CD14-positive monocyte (primary cell): ENCODE data around the gene MAN2B2. TPM values are rescaled to one million over a fixed set of nuclear protein-coding genes. Genes with fewer than 3 reads are reported as not detected.

Experiments used
- DNase-seq, 3 donors: peaks; one replicate each; pipeline ENCODE4 v3.0.0-alpha.2; 2011 to 2022
- H2AFZ ChIP-seq: 2 replicates; pipeline ENCODE4 v1.6.0; 2012; ENCODE audit warnings: mild to moderate bottlenecking, low read depth, low read length, inconsistent platforms; ENCODE audit not compliant: insufficient read depth, poor library complexity, severe bottlenecking
- H3K27ac ChIP-seq, 2 donors: 1 replicate in 1 of 2; 2 replicates in 1 of 2; pipeline ENCODE4 v1.5.1; 2012 to 2013; ENCODE audit warnings: low read length in 2 of 2, control low read depth in 1 of 2, inconsistent platforms in 1 of 2, low read depth in 1 of 2, mild to moderate bottlenecking in 1 of 2
- H3K27me3 ChIP-seq, 2 donors: one replicate each; pipeline versions ENCODE4 v1.6.0 to v1.6.1; 2011 to 2013; ENCODE audit warnings: low read length in 2 of 2; ENCODE audit not compliant: control insufficient read depth in 2 of 2, insufficient read depth in 2 of 2
- H3K36me3 ChIP-seq, 2 donors: replicated peaks in 1 of 2; 1 replicate in 1 of 2; 2 replicates in 1 of 2; pipeline versions ENCODE4 v1.5.1 to v1.6.1; 2012 to 2013; ENCODE audit warnings: low read length in 2 of 2, control low read depth in 1 of 2, inconsistent platforms in 1 of 2, mild to moderate bottlenecking in 1 of 2; ENCODE audit not compliant: insufficient read depth in 2 of 2, control insufficient read depth in 1 of 2
- H3K4me1 ChIP-seq, 2 donors: 1 replicate in 1 of 2; 2 replicates in 1 of 2; pipeline versions ENCODE4 v1.5.1 to v1.6.1; 2012 to 2013; ENCODE audit warnings: low read length in 2 of 2, control low read depth in 1 of 2, inconsistent platforms in 1 of 2, mild to moderate bottlenecking in 1 of 2, moderate library complexity in 1 of 2; ENCODE audit not compliant: insufficient read depth in 2 of 2, control insufficient read depth in 1 of 2
- H3K4me2 ChIP-seq: replicated peaks from 2 replicates; pipeline ENCODE3; 2012; ENCODE audit warnings: low read length, moderate library complexity, mild to moderate bottlenecking; ENCODE audit not compliant: poor library complexity, severe bottlenecking; ENCODE audit errors: extremely low read depth
- H3K4me3 ChIP-seq, 3 experiments: fragments of 200-600 bp in 1 of 3; sonication (generic) in 1 of 3; replicated peaks in 1 of 3; 1 replicate in 2 of 3; 2 replicates in 1 of 3; pipeline ENCODE4 v1.5.1; 2011 to 2013; ENCODE audit warnings: low read length in 3 of 3, mild to moderate bottlenecking in 3 of 3, control low read depth in 2 of 3, low read depth in 2 of 3, inconsistent platforms in 1 of 3, moderate library complexity in 1 of 3
- H3K79me2 ChIP-seq: 2 replicates; pipeline ENCODE4 v1.6.0; 2012; ENCODE audit warnings: mild to moderate bottlenecking, control low read depth, inconsistent platforms, low read length, moderate library complexity; ENCODE audit not compliant: insufficient read depth
- H3K9ac ChIP-seq: 2 replicates; pipeline ENCODE4 v1.6.0; 2017; ENCODE audit warnings: low read length, mild to moderate bottlenecking; ENCODE audit not compliant: insufficient read depth, poor library complexity, severe bottlenecking
- H3K9me3 ChIP-seq, 2 donors: replicated peaks in 1 of 2; 1 replicate in 1 of 2; 2 replicates in 1 of 2; pipeline versions ENCODE4 v1.5.1 to v1.6.1; 2012 to 2013; ENCODE audit warnings: low read length in 2 of 2, control low read depth in 1 of 2; ENCODE audit not compliant: control insufficient read depth in 1 of 2, insufficient read depth in 1 of 2
- H4K20me1 ChIP-seq: 2 replicates; pipeline ENCODE4 v1.6.0; 2012; ENCODE audit warnings: mild to moderate bottlenecking, low read length, control low read depth, moderate library complexity; ENCODE audit not compliant: insufficient read depth
- H3K27ac Mint-ChIP-seq, 7 donors: one replicate each; pipeline ENCODE4 v1.8.0; 2020; ENCODE audit warnings: mild to moderate bottlenecking in 7 of 7, mixed read lengths in 7 of 7, moderate library complexity in 6 of 7, inconsistent platforms in 2 of 7
- H3K27me3 Mint-ChIP-seq, 3 donors: one replicate each; pipeline ENCODE4 v1.8.0; 2021 to 2022; ENCODE audit warnings: low read depth in 3 of 3, mild to moderate bottlenecking in 3 of 3, mixed read lengths in 3 of 3, moderate library complexity in 3 of 3, inconsistent platforms in 1 of 3
- H3K36me3 Mint-ChIP-seq, 2 donors: one replicate each; pipeline ENCODE4 v1.8.0; 2020; ENCODE audit warnings: mixed read lengths in 2 of 2, inconsistent platforms in 1 of 2, mild to moderate bottlenecking in 1 of 2
- H3K4me1 Mint-ChIP-seq: one replicate; pipeline ENCODE4 v1.8.0; 2020; ENCODE audit warnings: mild to moderate bottlenecking, mixed read lengths
- H3K4me3 Mint-ChIP-seq, 2 donors: one replicate each; pipeline ENCODE4 v1.8.0; 2020; ENCODE audit warnings: mild to moderate bottlenecking in 2 of 2, mixed read lengths in 2 of 2, moderate library complexity in 1 of 2
- H3K9me3 Mint-ChIP-seq, 7 donors: one replicate each; pipeline ENCODE4 v1.8.0; 2020 to 2022; ENCODE audit warnings: mixed read lengths in 7 of 7, mild to moderate bottlenecking in 6 of 7, moderate library complexity in 6 of 7, inconsistent platforms in 2 of 7
- CTCF ChIP-seq: fragments of 200-600 bp; IDR thresholded peaks from one replicate; pipeline ENCODE4 v1.8.0; 2022; ENCODE audit warnings: antibody characterized with exemption, mild to moderate bottlenecking
- WGBS: methylation state at CpG from one replicate; pipeline ENCODE4 v1.1.5; 2013; ENCODE audit warnings: missing lambda C conversion rate; ENCODE audit not compliant: insufficient coverage; 5-methylcytosine and 5-hydroxymethylcytosine counted together
- intact Hi-C, 2 donors: fragments of 100-400 bp; cut with micrococcal nuclease; formaldehyde crosslinking; loops; one replicate each; pipeline versions ENCODE4 v1.15.0 to v1.15.1; 2023
- polyA plus RNA-seq, 3 donors: library from polyadenylated mRNA; depleted of rRNA in 1 of 3; unstranded in 2 of 3; stranded (reverse) in 1 of 3; fragments of 300-500 nt in 2 of 3; fragments of >200 nt in 1 of 3; fragmentation: Illumina TruSeq in 2 of 3; gene quantifications; 1 replicate in 2 of 3; 2 replicates in 1 of 3; pipeline ENCODE4 v1.2.3, GENCODE V29; 2012 to 2021

MAN2B2 gene
- polyA plus RNA-seq, 3 donors: 9.6 to 28.4 (median 10.6) TPM

GRCh38 chr4:6632125-6632524, 57.1 kb downstream of the MAN2B2 start:
- TF ChIP-seq CTCF: no peak
- H3K4me2 ChIP-seq: no peak overlapping the region
- no peak overlapping the region for H3K27ac ChIP-seq
- H3K27me3 ChIP-seq: no peaks in the 10 kb centered on the region
- H3K27me3 Mint-ChIP-seq: peaks cover 0 to 3% (median 1%) of the 10 kb centered on the region in 3 donors
- H4K20me1 ChIP-seq: no peaks in the 10 kb centered on the region
- H3K4me3 ChIP-seq: no peak overlapping the region
- no peak for DNase-seq
- H3K4me1 Mint-ChIP-seq: peaks cover 10% of the 10 kb centered on the region
- H3K36me3 Mint-ChIP-seq: no peaks in the 10 kb centered on the region
- H3K9me3 ChIP-seq: no peaks in the 10 kb centered on the region
- H2AFZ ChIP-seq: no peak overlapping the region
- no peaks in the 10 kb centered on the region for H3K36me3 ChIP-seq
- H3K9ac ChIP-seq: no peak overlapping the region
- no peaks in the 10 kb centered on the region for H3K79me2 ChIP-seq
- intact Hi-C loops: no loop called here
- WGBS: 96% methylated on average over 4 of the region's 4 CpGs
- no peaks in the 10 kb centered on the region for H3K9me3 Mint-ChIP-seq
- no peak overlapping the region for H3K27ac Mint-ChIP-seq
- peaks cover 10 to 13% of the 10 kb centered on the region in 2 donors for H3K4me1 ChIP-seq
- H3K4me3 Mint-ChIP-seq: no peak overlapping the region

GRCh38 chr4:6633091-6633906, 58.3 kb downstream of the MAN2B2 start:
- Histone ChIP-seq H3K4me3 (no peak overlapping the region), H3K4me2 (no peak overlapping the region), H3K27ac (peak overlapping the region in 1 of 2 donors; percentile 48), H3K36me3 (no peaks in the 10 kb centered on the region), H3K9ac (no peak overlapping the region), H4K20me1 (no peaks in the 10 kb centered on the region), H3K4me1 (peaks cover 10 to 13% of the 10 kb centered on the region in 2 donors), H3K27me3 (no peaks in the 10 kb centered on the region), H2AFZ (no peak overlapping the region), H3K79me2 (no peaks in the 10 kb centered on the region), H3K9me3 (no peaks in the 10 kb centered on the region)
- H3K4me1 Mint-ChIP-seq: peaks cover 10% of the 10 kb centered on the region
- WGBS: 83% methylated on average over 5 of the region's 10 CpGs
- intact Hi-C loops: no loop called here
- H3K27me3 Mint-ChIP-seq: peaks cover 1 to 3% (median 1%) of the 10 kb centered on the region in 3 donors
- no peaks in the 10 kb centered on the region for H3K36me3 Mint-ChIP-seq
- H3K9me3 Mint-ChIP-seq: no peaks in the 10 kb centered on the region
- H3K27ac Mint-ChIP-seq: peak overlapping the region in 5 of 7 donors; percentile 8 to 80 (median 40)
- TF ChIP-seq CTCF: no peak
- no peak overlapping the region for H3K4me3 Mint-ChIP-seq
- DNase-seq: peak; percentile 59 to 69 (median 66)
